ENCODE measurements around the gene OR2B6. TPM values are rescaled to one million over a fixed set of nuclear protein-coding genes. Genes with fewer than 3 reads are reported as not detected.

The OR2B6 gene
- total RNA-seq, 1 experiment from 2014 or later, result not detected

DNA sequence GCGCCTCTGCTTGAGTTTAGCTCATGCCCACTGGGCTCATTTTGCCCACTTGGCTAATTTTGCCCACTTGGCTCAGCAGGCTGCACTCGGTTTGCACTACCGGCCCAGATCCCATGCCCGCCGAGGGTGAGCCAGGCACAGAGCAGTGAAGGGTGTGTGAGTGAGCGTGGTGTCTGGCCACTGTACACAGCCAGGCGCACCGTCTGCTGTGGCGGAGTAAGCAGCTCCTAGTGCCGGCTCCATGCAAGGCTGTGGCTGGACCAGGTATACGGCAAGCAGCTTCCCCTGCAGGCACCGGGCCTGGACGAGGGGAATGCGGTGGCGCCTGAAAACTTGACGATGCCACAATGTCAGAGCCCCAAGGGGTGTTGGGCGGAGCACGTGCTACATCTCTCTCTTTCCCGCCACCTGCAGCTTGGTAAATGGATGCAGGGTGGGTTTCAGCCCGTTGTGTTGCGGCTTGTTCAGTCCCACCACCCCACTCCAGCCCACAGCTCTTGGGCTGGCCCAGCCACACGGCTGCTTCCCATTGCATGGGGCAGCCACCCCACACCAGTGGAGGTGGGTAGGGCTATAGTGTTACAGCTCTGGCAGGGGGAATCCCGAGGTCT is 9.9 kb downstream of the OR2B6 start:
- no peak overlapping the region for H3K27ac Mint-ChIP-seq
- H3K4me2 ChIP-seq (ENCODE audit: insufficient read depth, insufficient read length, low read length), result no peak overlapping the region
- H3K4me1 Mint-ChIP-seq, result no peaks in the 10 kb centered on the region
- TF ChIP-seq, protein P1, sequence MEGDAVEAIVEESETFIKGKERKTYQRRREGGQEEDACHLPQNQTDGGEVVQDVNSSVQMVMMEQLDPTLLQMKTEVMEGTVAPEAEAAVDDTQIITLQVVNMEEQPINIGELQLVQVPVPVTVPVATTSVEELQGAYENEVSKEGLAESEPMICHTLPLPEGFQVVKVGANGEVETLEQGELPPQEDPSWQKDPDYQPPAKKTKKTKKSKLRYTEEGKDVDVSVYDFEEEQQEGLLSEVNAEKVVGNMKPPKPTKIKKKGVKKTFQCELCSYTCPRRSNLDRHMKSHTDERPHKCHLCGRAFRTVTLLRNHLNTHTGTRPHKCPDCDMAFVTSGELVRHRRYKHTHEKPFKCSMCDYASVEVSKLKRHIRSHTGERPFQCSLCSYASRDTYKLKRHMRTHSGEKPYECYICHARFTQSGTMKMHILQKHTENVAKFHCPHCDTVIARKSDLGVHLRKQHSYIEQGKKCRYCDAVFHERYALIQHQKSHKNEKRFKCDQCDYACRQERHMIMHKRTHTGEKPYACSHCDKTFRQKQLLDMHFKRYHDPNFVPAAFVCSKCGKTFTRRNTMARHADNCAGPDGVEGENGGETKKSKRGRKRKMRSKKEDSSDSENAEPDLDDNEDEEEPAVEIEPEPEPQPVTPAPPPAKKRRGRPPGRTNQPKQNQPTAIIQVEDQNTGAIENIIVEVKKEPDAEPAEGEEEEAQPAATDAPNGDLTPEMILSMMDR (conservative IDR thresholded peaks at IDR 0.05), result no peak
- H3K9me3 ChIP-seq (ENCODE audit: control insufficient read depth, low read depth, low read length), result no peaks in the 10 kb centered on the region
- no peaks in the 10 kb centered on the region for H3K23me2 ChIP-seq (ENCODE audit: insufficient read length, low read depth, low read length, poor library complexity, severe bottlenecking)
- no peaks in the 10 kb centered on the region for H4K20me1 ChIP-seq (ENCODE audit: control insufficient read depth, insufficient read depth, insufficient read length)
- no peak overlapping the region for H3K4ac ChIP-seq (ENCODE audit: low read depth, low read length)
- H4K8ac ChIP-seq (replicated peaks; ENCODE audit: insufficient read length, low read depth, low read length), result no peak overlapping the region
- H2BK15ac ChIP-seq (ENCODE audit: low read depth, low read length), result no peak overlapping the region
- no peak overlapping the region for H2AK5ac ChIP-seq (ENCODE audit: insufficient read length, low read length)
- no peaks in the 10 kb centered on the region for H3K79me2 ChIP-seq (ENCODE audit: insufficient read depth, low read length)
- no peak overlapping the region for H3K23ac ChIP-seq (ENCODE audit: insufficient read length, low read depth, low read length)
- H2BK20ac ChIP-seq (ENCODE audit: low read depth, low read length, poor library complexity, severe bottlenecking), result no peak overlapping the region
- no peaks in the 10 kb centered on the region for H3K79me1 ChIP-seq (ENCODE audit: insufficient read depth, low read depth, low read length, poor library complexity, severe bottlenecking)
- no peak overlapping the region for H2BK12ac ChIP-seq (ENCODE audit: insufficient read length, low read depth, low read length)
- no peak overlapping the region for H4K5ac ChIP-seq (ENCODE audit: insufficient read length, low read depth, low read length)
- H3K9me3 Mint-ChIP-seq, result peaks cover 8 to 14% of the 10 kb centered on the region in 2 experiments
- H4K91ac ChIP-seq (ENCODE audit: insufficient read length, low read depth, low read length), result no peak overlapping the region
- no peaks in the 10 kb centered on the region for H3K4me1 ChIP-seq (ENCODE audit: insufficient read depth, low read length)
- H3K9ac ChIP-seq (ENCODE audit: extremely low read depth, insufficient read length, low read length), result no peak overlapping the region
- H3T11ph ChIP-seq (ENCODE audit: low read length), result no peak overlapping the region
- no peak for DNase-seq
- no peak overlapping the region for H2BK120ac ChIP-seq (ENCODE audit: low read depth, low read length, poor library complexity, severe bottlenecking)
- no peak overlapping the region; the same call in 1 of the 2 replicates for H3K14ac ChIP-seq (ENCODE audit: insufficient read depth, low read length)
- no CpG with 5 or more reads among the region's 23 CpGs for WGBS (ENCODE audit: extremely low coverage, insufficient read length, low lambda C conversion rate)
- H3K18ac ChIP-seq (ENCODE audit: insufficient read length, low read depth, low read length), result no peak overlapping the region
- no peak overlapping the region for H2AFZ ChIP-seq (ENCODE audit: low read length)
- no peak overlapping the region for H3K4me3 Mint-ChIP-seq
- no peaks in the 10 kb centered on the region; the same call in none of the 2 replicates for H3K27me3 Mint-ChIP-seq (ENCODE audit: low read depth)
- H3K27ac ChIP-seq (ENCODE audit: insufficient read length, low read depth, low read length), result no peak overlapping the region
- no peak overlapping the region for H2BK5ac ChIP-seq (ENCODE audit: insufficient read length, low read length)
- 0 out of 7 replicates have a peak, but pooled peaks cover 0 to 1% (median 0%) of the 10 kb centered on the region in 3 experiments for H3K36me3 Mint-ChIP-seq (ENCODE audit: insufficient read depth in 1 of 3, low read depth in 3 of 3)
- no peaks in the 10 kb centered on the region for H3K27me3 ChIP-seq (ENCODE audit: insufficient read depth, low read length)
- H3K56ac ChIP-seq (ENCODE audit: insufficient read length, low read depth, low read length), result no peak overlapping the region

All from H9 (cell line).